Liver (tissue), 9 donors: ENCODE results near the gene CCNE1. TPM values are rescaled to one million over a fixed set of nuclear protein-coding genes. Genes with fewer than 3 reads are reported as not detected.

Experiments used
- DNase-seq: peaks from one replicate; pipeline ENCODE4 v3.0.0-alpha.2; 2017; ENCODE audit warnings: low spot score
- H3K27ac ChIP-seq, 2 donors: one replicate each; pipeline ENCODE4 v1.7.0; 2013; ENCODE audit warnings: inconsistent platforms in 2 of 2, low read length in 2 of 2, control low read depth in 1 of 2, low read depth in 1 of 2, mild to moderate bottlenecking in 1 of 2
- H3K27me3 ChIP-seq, 4 donors: one replicate each; pipeline versions ENCODE4 v1.6.1 to v1.7.0; 2013; ENCODE audit warnings: low read length in 3 of 4, inconsistent platforms in 1 of 4, mild to moderate bottlenecking in 1 of 4, moderate library complexity in 1 of 4; ENCODE audit not compliant: control insufficient read depth in 4 of 4, insufficient read depth in 4 of 4
- H3K36me3 ChIP-seq, 4 donors: one replicate each; pipeline versions ENCODE4 v1.6.1 to v1.7.0; 2013; ENCODE audit warnings: low read length in 3 of 4, mild to moderate bottlenecking in 3 of 4, low read depth in 1 of 4, moderate library complexity in 1 of 4; ENCODE audit not compliant: control insufficient read depth in 4 of 4, insufficient read depth in 3 of 4
- H3K4me1 ChIP-seq, 4 donors: one replicate each; pipeline versions ENCODE4 v1.6.1 to v1.7.0; 2013; ENCODE audit warnings: low read length in 3 of 4, mild to moderate bottlenecking in 3 of 4, moderate library complexity in 1 of 4; ENCODE audit not compliant: control insufficient read depth in 4 of 4, insufficient read depth in 4 of 4
- H3K4me3 ChIP-seq, 3 donors: one replicate each; pipeline versions ENCODE4 v1.6.1 to v1.7.0; 2013; ENCODE audit warnings: low read length in 3 of 3, control low read depth in 1 of 3, low read depth in 1 of 3, mild to moderate bottlenecking in 1 of 3
- H3K9ac ChIP-seq, 2 donors: one replicate each; pipeline ENCODE4 v1.7.0; 2013; ENCODE audit warnings: low read length in 2 of 2, mild to moderate bottlenecking in 2 of 2, moderate library complexity in 2 of 2, control low read depth in 1 of 2, low read depth in 1 of 2
- H3K9me3 ChIP-seq, 4 donors: one replicate each; pipeline versions ENCODE4 v1.6.1 to v1.7.0; 2013; ENCODE audit warnings: low read length in 3 of 4; ENCODE audit not compliant: control insufficient read depth in 4 of 4
- ATF3 ChIP-seq: IDR thresholded peaks from 2 replicates; pipeline ENCODE4 v1.6.1; 2016; ENCODE audit warnings: antibody characterized with exemption
- CTCF ChIP-seq: fragments of 150-350 bp; IDR thresholded peaks from 2 replicates; pipeline ENCODE4 v1.5.1; 2017; ENCODE audit warnings: improper control_type of control experiment, low read depth, low read length; ENCODE audit not compliant: missing input control
- EGR1 ChIP-seq, 2 donors: IDR thresholded peaks; 2 replicates each; pipeline ENCODE4 v1.6.1; 2016 to 2018; ENCODE audit warnings: antibody characterized with exemption in 2 of 2, low read depth in 2 of 2
- FOXA1 ChIP-seq: IDR thresholded peaks from 2 replicates; pipeline ENCODE4 v1.6.1; 2016; ENCODE audit warnings: antibody characterized with exemption
- FOXA2 ChIP-seq: IDR thresholded peaks from 2 replicates; pipeline ENCODE4 v1.6.1; 2016; ENCODE audit warnings: antibody characterized with exemption
- GABPA ChIP-seq, 2 donors: IDR thresholded peaks in 1 of 2; conservative IDR thresholded peaks in 1 of 2; 2 replicates each; pipeline ENCODE4 v1.6.1; 2016; ENCODE audit warnings: antibody characterized with exemption in 2 of 2, mild to moderate bottlenecking in 1 of 2, moderate library complexity in 1 of 2
- HNF4A ChIP-seq, 2 donors: conservative IDR thresholded peaks; 2 replicates each; pipeline ENCODE4 v1.6.1; 2016; ENCODE audit warnings: antibody characterized with exemption in 2 of 2, mild to moderate bottlenecking in 2 of 2
- HNF4G ChIP-seq: IDR thresholded peaks from 2 replicates; pipeline ENCODE4 v1.6.1; 2016; ENCODE audit warnings: antibody characterized with exemption
- JUND ChIP-seq, 2 donors: IDR thresholded peaks; 2 replicates each; pipeline ENCODE4 v1.6.1; 2016; ENCODE audit warnings: antibody characterized with exemption in 2 of 2
- MAX ChIP-seq: IDR thresholded peaks from 2 replicates; pipeline ENCODE4 v1.6.1; 2016; ENCODE audit warnings: antibody characterized with exemption
- NR2F2 ChIP-seq: IDR thresholded peaks from 2 replicates; pipeline ENCODE4 v1.6.1; 2016; ENCODE audit warnings: antibody characterized with exemption
- RAD21 ChIP-seq, 2 donors: IDR thresholded peaks; 2 replicates each; pipeline ENCODE4 v1.6.1; 2016; ENCODE audit warnings: antibody characterized with exemption in 2 of 2, mild to moderate bottlenecking in 2 of 2
- REST ChIP-seq: IDR thresholded peaks from 2 replicates; pipeline ENCODE4 v1.6.1; 2016; ENCODE audit warnings: antibody characterized with exemption, mild to moderate bottlenecking
- RXRA ChIP-seq, 2 donors: IDR thresholded peaks; 2 replicates each; pipeline ENCODE4 v1.6.1; 2017 to 2018; ENCODE audit warnings: antibody characterized with exemption in 2 of 2, mild to moderate bottlenecking in 1 of 2
- SP1 ChIP-seq: IDR thresholded peaks from 2 replicates; pipeline ENCODE4 v1.6.1; 2018; ENCODE audit warnings: antibody characterized with exemption, mild to moderate bottlenecking
- TAF1 ChIP-seq: conservative IDR thresholded peaks from 2 replicates; pipeline ENCODE4 v1.6.1; 2016; ENCODE audit warnings: antibody characterized with exemption, mild to moderate bottlenecking
- YY1 ChIP-seq: IDR thresholded peaks from 2 replicates; pipeline ENCODE4 v1.6.1; 2016; ENCODE audit warnings: antibody characterized with exemption, mild to moderate bottlenecking
- ZBTB33 ChIP-seq: IDR thresholded peaks from 2 replicates; pipeline ENCODE4 v1.6.1; 2016; ENCODE audit warnings: antibody characterized with exemption
- WGBS: extraction: QIAGEN DNeasy Blood & Tissue Kit; methylation state at CpG from one replicate; pipeline ENCODE4 v1.1.7; 2013; 5-methylcytosine and 5-hydroxymethylcytosine counted together
- polyA plus RNA-seq, 2 donors: library from polyadenylated mRNA; stranded (reverse) in 1 of 2; unstranded in 1 of 2; fragments of 200-250 nt in 1 of 2; fragments of >200 nt in 1 of 2; fragmentation: Nextera tagmentation in 1 of 2; extraction: Ambion mirVana in 1 of 2; gene quantifications; one replicate each; pipeline versions ENCODE4 v1.2.1 to v1.2.3, GENCODE V29; 2013 to 2015
- total RNA-seq, 2 donors: library from RNA; depleted of rRNA; stranded (reverse); fragments of >200 nt; gene quantifications; one replicate each; pipeline ENCODE4 v1.2.3, GENCODE V29; 2014
- donor health status: healthy.
- donor health status: healthy.
- donor health status: healthy.
- donor health status: healthy.
- donor health status: healthy.

CCNE1 gene
- total and polyA plus RNA-seq, 4 donors: 0.32 to 19.5 (median 0.79) TPM

GRCh38 chr19:29772696-29773095 is 39.1 kb upstream of the CCNE1 start:
- Histone ChIP-seq H3K4me1 (no peaks in the 10 kb centered on the region), H3K9me3 (no peaks in the 10 kb centered on the region), H3K27ac (no peak overlapping the region), H3K27me3 (no peaks in the 10 kb centered on the region), H3K36me3 (no peaks in the 10 kb centered on the region), H3K4me3 (no peak overlapping the region), H3K9ac (no peak overlapping the region)
- TF ChIP-seq RAD21 (IDR thresholded peaks at IDR 0.05): no peak
- TF ChIP-seq RXRA (IDR thresholded peaks at IDR 0.05): no peak
- no peak for TF ChIP-seq HNF4A (conservative IDR thresholded peaks at IDR 0.05)
- no peak for TF ChIP-seq MAX
- no peak for TF ChIP-seq NR2F2
- no peak for TF ChIP-seq CTCF
- TF ChIP-seq GABPA (IDR thresholded peaks at IDR 0.05 in 1 of 2, conservative IDR thresholded peaks at IDR 0.05 in 1 of 2): no peak
- TF ChIP-seq YY1: no peak
- no peak for TF ChIP-seq HNF4G
- no peak for TF ChIP-seq EGR1 (IDR thresholded peaks at IDR 0.05; ENCODE audit: low read depth in 2 of 2)
- TF ChIP-seq JUND (IDR thresholded peaks at IDR 0.05): no peak
- no peak for TF ChIP-seq ATF3
- no peak for TF ChIP-seq FOXA1
- TF ChIP-seq TAF1: no peak
- TF ChIP-seq SP1: no peak
- TF ChIP-seq FOXA2: no peak
- WGBS: 84% methylated on average over 6 of the region's 6 CpGs
- DNase-seq: no peak

DNA sequence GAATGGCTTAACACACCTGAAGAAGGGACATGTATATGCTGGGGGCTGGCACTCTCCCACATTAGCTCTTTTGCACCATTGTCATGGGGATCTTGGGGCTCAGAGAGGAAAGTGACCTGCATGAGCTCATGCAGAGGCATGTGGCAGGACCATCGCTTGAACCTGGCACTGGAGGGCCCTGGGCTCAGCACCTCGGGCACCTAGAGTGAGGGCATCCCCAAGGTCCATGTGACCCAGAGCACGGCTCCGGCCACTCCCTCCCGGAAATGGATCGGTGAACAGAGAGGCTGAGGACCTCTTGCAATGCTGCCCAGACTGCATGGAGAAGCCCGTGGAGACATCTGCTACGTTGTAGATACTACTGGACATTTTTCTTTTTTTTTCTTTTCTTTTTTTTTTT is 38.6 kb upstream of the CCNE1 start:
- no peaks in the 10 kb centered on the region for H3K36me3 ChIP-seq
- DNase-seq: no peak
- 89% methylated on average over 8 of the region's 8 CpGs for WGBS
- no peak overlapping the region for H3K27ac ChIP-seq
- no peak overlapping the region for H3K4me3 ChIP-seq
- H3K27me3 ChIP-seq: no peaks in the 10 kb centered on the region
- TF ChIP-seq TAF1 (no peak), GABPA (IDR thresholded peaks at IDR 0.05 in 1 of 2, conservative IDR thresholded peaks at IDR 0.05 in 1 of 2) (no peak), YY1 (no peak), JUND (IDR thresholded peaks at IDR 0.05) (no peak)
- H3K9ac ChIP-seq: no peak overlapping the region
- no peaks in the 10 kb centered on the region for H3K9me3 ChIP-seq
- no peaks in the 10 kb centered on the region for H3K4me1 ChIP-seq

- H3K4me1 ChIP-seq: no peaks in the 10 kb centered on the region
- H3K4me3 ChIP-seq: no peak overlapping the region
- H3K27ac ChIP-seq: no peak overlapping the region
- WGBS: 87% methylated on average over 6 of the region's 6 CpGs
- no peaks in the 10 kb centered on the region for H3K27me3 ChIP-seq
- no peaks in the 10 kb centered on the region for H3K9me3 ChIP-seq
- no peak overlapping the region for H3K9ac ChIP-seq
- no peak for DNase-seq
- no peaks in the 10 kb centered on the region for H3K36me3 ChIP-seq
- TF ChIP-seq ZBTB33 (no peak), REST (no peak), YY1 (no peak), ATF3 (no peak), FOXA2 (no peak), NR2F2 (no peak), GABPA (IDR thresholded peaks at IDR 0.05 in 1 of 2, conservative IDR thresholded peaks at IDR 0.05 in 1 of 2) (no peak), RAD21 (IDR thresholded peaks at IDR 0.05) (no peak), RXRA (IDR thresholded peaks at IDR 0.05) (no peak), CTCF (no peak)
Observed at GRCh38 chr19:29774126-29774525, 37.7 kb upstream of the CCNE1 start.
